HepG2 (cell line): Measurements from ENCODE around the gene STK38L. TPM values are rescaled to one million over a fixed set of nuclear protein-coding genes. Genes with fewer than 3 reads are reported as not detected.

Experiments
- ATAC-seq: fragments of 200-7000 bp; cut with Tn5 transposase; 3 replicates; pipeline ENCODE4 v1.9.1; 2020; ENCODE audit warnings: mild to moderate bottlenecking, moderate library complexity
- BruUV-seq: library from RNA; stranded (reverse); fragments of 400-500 nt; replicated peaks from 2 replicates; lab custom pipeline; 2021; lab: Mats Ljungman, UMichigan
- CTCF ChIA-PET: fragments of 300-600 bp; formaldehyde crosslinking; extraction: SDS; loops from one replicate; lab custom pipeline; 2021; ENCODE audit warnings: low total read pairs, inconsistent platforms, low intra/inter-chr PET ratio; lab: Yijun Ruan, JAX
- POLR2A ChIA-PET: fragments of 350-600 bp; sonication (Branson Sonifier 250); formaldehyde crosslinking; loops from one replicate; lab custom pipeline; 2020; ENCODE audit warnings: antibody characterized with exemption, inconsistent platforms; lab: Yijun Ruan, JAX
- DNase-seq: peaks from one replicate; pipeline ENCODE4 v3.0.0-alpha.2; 2015; ENCODE audit warnings: low spot score
- FAIRE-seq: peaks from 3 replicates; lab custom pipeline; 2011; peaks lifted over from hg19 to GRCh38; lab: Jason Lieb, UNC
- H2AFZ ChIP-seq: one replicate; pipeline ENCODE4 v1.6.1; 2011; ENCODE audit warnings: low read length, inconsistent platforms
- H3K27ac ChIP-seq: fragments of 300-600 bp; 3 replicates; pipeline ENCODE4 v1.8.0; 2011; ENCODE audit warnings: mixed run types, mild to moderate bottlenecking, mixed read lengths, low read length, inconsistent platforms; ENCODE audit not compliant: insufficient read depth; ENCODE audit errors: extremely low read length
- H3K27me3 ChIP-seq, 2 experiments: fragments of 200-600 bp in 1 of 2; 2 replicates in 1 of 2; 3 replicates in 1 of 2; pipeline versions ENCODE4 v1.6.0 to v1.8.0; 2011; ENCODE audit warnings: low read length in 2 of 2, mild to moderate bottlenecking in 2 of 2, moderate library complexity in 2 of 2, inconsistent platforms in 1 of 2; ENCODE audit not compliant: insufficient read depth in 2 of 2, control insufficient read depth in 1 of 2
- H3K36me3 ChIP-seq, 2 experiments: fragments of 200-600 bp in 1 of 2; replicated peaks in 1 of 2; 2 replicates in 1 of 2; 3 replicates in 1 of 2; pipeline versions ENCODE4 v1.5.1 to v1.8.0; 2011; ENCODE audit warnings: low read length in 2 of 2, inconsistent platforms in 1 of 2; ENCODE audit not compliant: insufficient read depth in 2 of 2, control insufficient read depth in 1 of 2
- H3K4me1 ChIP-seq: 2 replicates; pipeline ENCODE4 v1.5.1; 2012; ENCODE audit warnings: low read length, inconsistent platforms; ENCODE audit not compliant: insufficient read depth
- H3K4me2 ChIP-seq: 2 replicates; pipeline ENCODE4 v1.6.0; 2011; ENCODE audit warnings: low read depth, low read length, inconsistent platforms
- H3K4me3 ChIP-seq, 3 experiments: fragments of 200-600 bp in 1 of 3; sonication (generic), shearing (Covaris generic) in 1 of 3; replicated peaks in 1 of 3; 2 replicates each; pipeline ENCODE4 v1.5.1; 2011 to 2016; ENCODE audit warnings: low read length in 3 of 3, inconsistent platforms in 2 of 3, low read depth in 2 of 3, mild to moderate bottlenecking in 2 of 3, control low read depth in 1 of 3, mixed read lengths in 1 of 3; ENCODE audit not compliant: insufficient read depth in 1 of 3
- H3K79me2 ChIP-seq: one replicate; pipeline ENCODE4 v1.6.1; 2011; ENCODE audit warnings: low read length, inconsistent platforms; ENCODE audit not compliant: insufficient read depth
- H3K9ac ChIP-seq: 2 replicates; pipeline ENCODE4 v1.6.0; 2011; ENCODE audit warnings: mild to moderate bottlenecking, low read depth, low read length, inconsistent platforms; ENCODE audit not compliant: insufficient read depth
- H3K9me3 ChIP-seq: 2 replicates; pipeline ENCODE4 v1.5.1; 2012; ENCODE audit warnings: mild to moderate bottlenecking, low read length
- H4K20me1 ChIP-seq: 2 replicates; pipeline ENCODE4 v1.6.0; 2011; ENCODE audit warnings: inconsistent platforms, mild to moderate bottlenecking, low read length, moderate library complexity; ENCODE audit not compliant: insufficient read depth
- GATAD2A ChIP-seq: IDR thresholded peaks from 2 replicates; pipeline ENCODE4 v1.6.1; 2016
- MIER2 ChIP-seq: IDR thresholded peaks from 2 replicates; pipeline ENCODE4 v1.6.1; 2016; ENCODE audit warnings: missing biosample characterization, missing genetic modification reagents
- PHF5A ChIP-seq: IDR thresholded peaks from one replicate; pipeline ENCODE4 v1.6.1; 2018; ENCODE audit warnings: low read depth, missing genetic modification reagents; ENCODE audit not compliant: unreplicated experiment
- SIX4 ChIP-seq: sonication (generic); formaldehyde crosslinking; IDR thresholded peaks from 2 replicates; pipeline ENCODE4 v1.4.0; 2020; ENCODE audit warnings: missing genetic modification reagents
- SRF ChIP-seq: IDR thresholded peaks from 2 replicates; pipeline ENCODE4 v1.6.1; 2011; ENCODE audit warnings: mild to moderate bottlenecking, low read depth, low read length, moderate library complexity
- SUZ12 ChIP-seq: fragments of 150-350 bp; IDR thresholded peaks from 2 replicates; pipeline ENCODE4 v1.6.1; 2014; ENCODE audit warnings: low read depth, low read length
- TAF1 ChIP-seq: sonication (generic); formaldehyde crosslinking; IDR thresholded peaks from 2 replicates; pipeline ENCODE4 v1.4.0; 2020; ENCODE audit warnings: missing genetic modification reagents
- TGIF2 ChIP-seq: IDR thresholded peaks from 2 replicates; pipeline ENCODE4 v1.6.1; 2016; ENCODE audit warnings: control low read depth, missing compliant biosample characterization
- ZNF225 ChIP-seq: sonication (generic); formaldehyde crosslinking; IDR thresholded peaks from 2 replicates; pipeline ENCODE4 v1.4.0; 2020; ENCODE audit warnings: mild to moderate bottlenecking, missing genetic modification reagents
- ZNF496 ChIP-seq: sonication (generic); formaldehyde crosslinking; IDR thresholded peaks from 2 replicates; pipeline ENCODE4 v1.8.1; 2023; ENCODE audit warnings: mild to moderate bottlenecking, moderate library complexity, missing genetic modification reagents; ENCODE audit not compliant: insufficient replicate concordance
- ZNF790 ChIP-seq: sonication (generic); formaldehyde crosslinking; IDR thresholded peaks from 2 replicates; pipeline ENCODE4 v1.8.0; 2022; ENCODE audit warnings: missing genetic modification reagents, mild to moderate bottlenecking, borderline replicate concordance
- WGBS: methylation state at CpG from one replicate; pipeline ENCODE4 v1.1.6; 2017; ENCODE audit warnings: low lambda C conversion rate; 5-methylcytosine and 5-hydroxymethylcytosine counted together
- in situ Hi-C: cut with HindIII; loops from 2 replicates; pipeline ENCODE4 v1.10.0; 2017; ENCODE audit warnings: low pct_unique_long_range_greater_than_20kb; ENCODE audit not compliant: extremely low pct_ligation_motif_present
- intact Hi-C: fragments of 100-400 bp; cut with micrococcal nuclease; formaldehyde crosslinking; loops from one replicate; pipeline ENCODE4 v1.10.0; 2022; ENCODE audit not compliant: unreplicated experiment
- polyA plus RNA-seq, 8 experiments: library from polyadenylated mRNA; depleted of rRNA in 3 of 8; stranded (reverse) in 7 of 8; unstranded in 1 of 8; fragments of >200 nt; fragmentation: Illumina TruSeq in 4 of 8; extraction: Trizol in 4 of 8; gene quantifications; 2 replicates each; pipeline versions ENCODE4 v1.2.1 to v1.2.3, GENCODE V29; 2011 to 2016; ENCODE audit warnings: low read depth in 4 of 8, missing spikeins in 1 of 8, mixed read lengths in 1 of 8; ENCODE audit not compliant: insufficient read depth in 1 of 8
- total RNA-seq, 5 experiments: library from RNA; depleted of rRNA; stranded (reverse); fragments of >200 nt; fragmentation: Illumina TruSeq; extraction: Trizol; gene quantifications; 2 replicates each; pipeline ENCODE4 v1.2.3, GENCODE V29; 2016; ENCODE audit warnings: low read depth in 1 of 5
- TF ChIP-seq, protein P1 (sequence below): sonication (generic); formaldehyde crosslinking; IDR thresholded peaks from 2 replicates; pipeline ENCODE4 v1.4.0; 2020; ENCODE audit warnings: missing genetic modification reagents, borderline replicate concordance
- TF ChIP-seq, protein P2 (sequence below): sonication (generic); formaldehyde crosslinking; IDR thresholded peaks from 2 replicates; pipeline ENCODE4 v1.4.0; 2020; ENCODE audit warnings: missing genetic modification reagents
- TF ChIP-seq, protein P3 (sequence below): sonication (generic); formaldehyde crosslinking; IDR thresholded peaks from 2 replicates; pipeline ENCODE4 v1.4.0; 2020; ENCODE audit warnings: missing genetic modification reagents
- TF ChIP-seq, protein P4 (sequence below): sonication (generic); formaldehyde crosslinking; conservative IDR thresholded peaks from 2 replicates; pipeline ENCODE4 v1.5.0; 2020; ENCODE audit warnings: missing genetic modification reagents

Gene STK38L
- total and polyA plus RNA-seq, 2 of the 13 experiments (the other 11 are each of a cell fraction or from before 2014, with no cell fraction given), result 6.1 to 26.4 TPM

DNA sequence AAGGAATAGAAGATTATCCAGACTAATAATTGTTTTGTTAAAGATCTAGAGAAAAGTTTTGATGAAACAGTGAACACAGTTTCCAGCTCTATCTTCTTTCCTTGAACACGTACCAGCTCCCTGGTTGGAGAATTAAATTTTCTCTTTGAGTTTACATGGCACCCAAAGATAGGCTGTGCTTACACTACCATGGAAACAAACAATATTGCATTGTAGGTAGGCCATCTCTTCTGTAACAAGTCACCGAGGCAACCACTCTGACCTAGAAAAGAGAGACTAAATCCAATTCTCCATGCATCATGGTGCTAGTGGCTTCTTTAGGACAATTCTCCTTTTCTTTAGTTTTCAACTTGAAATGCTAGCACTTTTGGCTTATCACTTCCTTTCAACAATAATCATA lies 98.5 kb downstream of the STK38L start (continued):
- TF ChIP-seq, protein P1, sequence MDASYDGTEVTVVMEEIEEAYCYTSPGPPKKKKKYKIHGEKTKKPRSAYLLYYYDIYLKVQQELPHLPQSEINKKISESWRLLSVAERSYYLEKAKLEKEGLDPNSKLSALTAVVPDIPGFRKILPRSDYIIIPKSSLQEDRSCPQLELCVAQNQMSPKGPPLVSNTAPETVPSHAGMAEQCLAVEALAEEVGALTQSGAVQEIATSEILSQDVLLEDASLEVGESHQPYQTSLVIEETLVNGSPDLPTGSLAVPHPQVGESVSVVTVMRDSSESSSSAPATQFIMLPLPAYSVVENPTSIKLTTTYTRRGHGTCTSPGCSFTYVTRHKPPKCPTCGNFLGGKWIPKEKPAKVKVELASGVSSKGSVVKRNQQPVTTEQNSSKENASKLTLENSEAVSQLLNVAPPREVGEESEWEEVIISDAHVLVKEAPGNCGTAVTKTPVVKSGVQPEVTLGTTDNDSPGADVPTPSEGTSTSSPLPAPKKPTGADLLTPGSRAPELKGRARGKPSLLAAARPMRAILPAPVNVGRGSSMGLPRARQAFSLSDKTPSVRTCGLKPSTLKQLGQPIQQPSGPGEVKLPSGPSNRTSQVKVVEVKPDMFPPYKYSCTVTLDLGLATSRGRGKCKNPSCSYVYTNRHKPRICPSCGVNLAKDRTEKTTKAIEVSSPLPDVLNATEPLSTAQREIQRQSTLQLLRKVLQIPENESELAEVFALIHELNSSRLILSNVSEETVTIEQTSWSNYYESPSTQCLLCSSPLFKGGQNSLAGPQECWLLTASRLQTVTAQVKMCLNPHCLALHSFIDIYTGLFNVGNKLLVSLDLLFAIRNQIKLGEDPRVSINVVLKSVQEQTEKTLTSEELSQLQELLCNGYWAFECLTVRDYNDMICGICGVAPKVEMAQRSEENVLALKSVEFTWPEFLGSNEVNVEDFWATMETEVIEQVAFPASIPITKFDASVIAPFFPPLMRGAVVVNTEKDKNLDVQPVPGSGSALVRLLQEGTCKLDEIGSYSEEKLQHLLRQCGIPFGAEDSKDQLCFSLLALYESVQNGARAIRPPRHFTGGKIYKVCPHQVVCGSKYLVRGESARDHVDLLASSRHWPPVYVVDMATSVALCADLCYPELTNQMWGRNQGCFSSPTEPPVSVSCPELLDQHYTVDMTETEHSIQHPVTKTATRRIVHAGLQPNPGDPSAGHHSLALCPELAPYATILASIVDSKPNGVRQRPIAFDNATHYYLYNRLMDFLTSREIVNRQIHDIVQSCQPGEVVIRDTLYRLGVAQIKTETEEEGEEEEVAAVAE, result no peak
- TF ChIP-seq SRF, result no peak

DNA sequence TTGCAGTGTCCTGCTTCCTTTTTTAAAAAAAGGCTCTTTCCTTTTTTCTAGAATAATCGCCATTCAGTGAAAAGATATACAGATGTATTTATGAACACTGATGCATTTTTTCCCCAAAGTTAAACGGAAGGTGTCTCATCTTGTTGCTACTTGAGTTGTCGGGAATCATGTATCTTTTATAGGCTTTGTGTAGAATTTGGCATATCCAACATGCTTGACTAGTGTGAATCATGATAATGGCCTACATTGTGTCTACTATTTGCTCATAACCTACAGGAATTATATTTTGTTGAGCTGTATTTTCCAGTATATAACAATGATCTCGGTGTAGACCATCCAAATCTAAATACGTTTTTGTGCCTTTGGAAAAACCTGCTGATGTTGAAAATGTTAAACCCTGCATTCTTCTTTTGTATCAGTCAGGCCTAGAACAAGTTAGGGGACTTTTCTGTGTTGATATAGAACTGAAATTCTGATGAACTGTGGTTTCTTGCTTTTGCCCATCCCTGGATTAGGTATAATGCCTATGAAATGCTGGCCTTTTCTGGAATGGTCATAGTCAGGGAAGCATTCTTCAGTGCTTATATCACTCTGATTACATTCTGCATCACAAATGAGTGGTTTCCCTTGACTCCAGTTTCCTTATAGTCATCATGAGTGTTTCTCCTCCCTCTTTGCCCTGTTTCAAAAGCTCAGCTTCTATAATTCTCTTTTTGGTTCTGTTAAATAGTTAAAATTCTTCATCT lies 99.3 kb downstream of the STK38L start:
- in situ Hi-C loops (no loop called here), intact Hi-C loops (no loop called here)
- FAIRE-seq (no peak), DNase-seq (no peak), ATAC-seq (no peak)
- Histone ChIP-seq H3K9me3 (no peaks in the 10 kb centered on the region), H3K27me3 (no peaks in the 10 kb centered on the region), H3K36me3 (no peaks in the 10 kb centered on the region), H3K4me3 (no peak overlapping the region), H4K20me1 (no peaks in the 10 kb centered on the region), H3K4me2 (no peak overlapping the region), H3K27ac (no peak overlapping the region), H2AFZ (no peak overlapping the region), H3K4me1 (0 out of 2 replicates have a peak, but pooled peaks cover under 1% of the 10 kb centered on the region), H3K9ac (no peak overlapping the region), H3K79me2 (peaks cover 11% of the 10 kb centered on the region)
- CTCF ChIA-PET, result no interaction called here
- 92% methylated on average over 5 of the region's 5 CpGs for WGBS
- BruUV-seq, result no TSS peak
- POLR2A ChIA-PET, result no interaction called here
- TF ChIP-seq GATAD2A, result no peak
- TF ChIP-seq ZNF496 (CRISPR knock-in tag), result no peak
- TF ChIP-seq, protein P2, sequence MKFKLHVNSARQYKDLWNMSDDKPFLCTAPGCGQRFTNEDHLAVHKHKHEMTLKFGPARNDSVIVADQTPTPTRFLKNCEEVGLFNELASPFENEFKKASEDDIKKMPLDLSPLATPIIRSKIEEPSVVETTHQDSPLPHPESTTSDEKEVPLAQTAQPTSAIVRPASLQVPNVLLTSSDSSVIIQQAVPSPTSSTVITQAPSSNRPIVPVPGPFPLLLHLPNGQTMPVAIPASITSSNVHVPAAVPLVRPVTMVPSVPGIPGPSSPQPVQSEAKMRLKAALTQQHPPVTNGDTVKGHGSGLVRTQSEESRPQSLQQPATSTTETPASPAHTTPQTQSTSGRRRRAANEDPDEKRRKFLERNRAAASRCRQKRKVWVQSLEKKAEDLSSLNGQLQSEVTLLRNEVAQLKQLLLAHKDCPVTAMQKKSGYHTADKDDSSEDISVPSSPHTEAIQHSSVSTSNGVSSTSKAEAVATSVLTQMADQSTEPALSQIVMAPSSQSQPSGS (CRISPR knock-in tag), result no peak
- no peak for TF ChIP-seq TGIF2
- no peak for TF ChIP-seq MIER2 (CRISPR knock-in tag)
- TF ChIP-seq, protein P3, sequence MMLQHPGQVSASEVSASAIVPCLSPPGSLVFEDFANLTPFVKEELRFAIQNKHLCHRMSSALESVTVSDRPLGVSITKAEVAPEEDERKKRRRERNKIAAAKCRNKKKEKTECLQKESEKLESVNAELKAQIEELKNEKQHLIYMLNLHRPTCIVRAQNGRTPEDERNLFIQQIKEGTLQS (CRISPR knock-in tag), result no peak
- TF ChIP-seq SUZ12, result no peak
- TF ChIP-seq TAF1 (CRISPR knock-in tag), result no peak
- no peak for TF ChIP-seq ZNF225 (CRISPR knock-in tag)
- TF ChIP-seq SIX4 (CRISPR knock-in tag), result no peak
- TF ChIP-seq, protein P4, sequence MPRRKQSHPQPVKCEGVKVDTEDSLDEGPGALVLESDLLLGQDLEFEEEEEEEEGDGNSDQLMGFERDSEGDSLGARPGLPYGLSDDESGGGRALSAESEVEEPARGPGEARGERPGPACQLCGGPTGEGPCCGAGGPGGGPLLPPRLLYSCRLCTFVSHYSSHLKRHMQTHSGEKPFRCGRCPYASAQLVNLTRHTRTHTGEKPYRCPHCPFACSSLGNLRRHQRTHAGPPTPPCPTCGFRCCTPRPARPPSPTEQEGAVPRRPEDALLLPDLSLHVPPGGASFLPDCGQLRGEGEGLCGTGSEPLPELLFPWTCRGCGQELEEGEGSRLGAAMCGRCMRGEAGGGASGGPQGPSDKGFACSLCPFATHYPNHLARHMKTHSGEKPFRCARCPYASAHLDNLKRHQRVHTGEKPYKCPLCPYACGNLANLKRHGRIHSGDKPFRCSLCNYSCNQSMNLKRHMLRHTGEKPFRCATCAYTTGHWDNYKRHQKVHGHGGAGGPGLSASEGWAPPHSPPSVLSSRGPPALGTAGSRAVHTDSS (CRISPR knock-in tag), result no peak
- no peak for TF ChIP-seq ZNF790 (CRISPR knock-in tag)
- TF ChIP-seq PHF5A (CRISPR knock-in tag), result no peak
